ENCODE results near the gene CCDC190. TPM values are rescaled to one million over a fixed set of nuclear protein-coding genes. Genes with fewer than 3 reads are reported as not detected.

CCDC190 gene
- total and polyA plus RNA-seq, 2 experiments from 2014 or later = not detected

- Histone ChIP-seq H2AFZ (peak overlapping the region; percentile 43; the same call in 1 of the 2 replicates), H3K27ac (ENCODE audit: low read depth) (no peak overlapping the region), H3K79me2 (replicated peaks; ENCODE audit: insufficient read depth) (no peaks in the 10 kb centered on the region), H3K9me2 (ENCODE audit: insufficient read depth) (no peaks in the 10 kb centered on the region), H3K27me3 (ENCODE audit: insufficient read depth) (no peaks in the 10 kb centered on the region), H4K20me1 (replicated peaks; ENCODE audit: insufficient read depth) (no peaks in the 10 kb centered on the region), H3K4me3 (no peak overlapping the region), H3K36me3 (ENCODE audit: insufficient read depth) (no peaks in the 10 kb centered on the region), H3K4me1 (ENCODE audit: insufficient read depth) (no peaks in the 10 kb centered on the region), H3F3A (replicated peaks; ENCODE audit: low read depth) (no peaks in the 10 kb centered on the region), H3K4me2 (no peak overlapping the region)
- Mint-ChIP-seq H3K9me3 (no peaks in the 10 kb centered on the region), H3K4me1 (no peaks in the 10 kb centered on the region; the same call in 2 of the 3 replicates), H3K27me3 (ENCODE audit: insufficient read depth, low read depth, poor library complexity) (no peaks in the 10 kb centered on the region), H3K36me3 (ENCODE audit: low read depth) (no peaks in the 10 kb centered on the region), H3K4me3 (no peak overlapping the region), H3K27ac (no peak overlapping the region)
- DNase-seq (ENCODE audit: low spot score) = no peak
- TF ChIP-seq ZNF331 (CRISPR knock-in tag; IDR thresholded peaks at IDR 0.05; ENCODE audit: low read depth) (no peak), STAT1 (IDR thresholded peaks at IDR 0.05; ENCODE audit: unreplicated experiment) (no peak), ZNF114 (CRISPR knock-in tag; IDR thresholded peaks at IDR 0.05) (no peak), EZH2 (IDR thresholded peaks at IDR 0.05; ENCODE audit: low read depth, unreplicated experiment) (no peak), JUNB (IDR thresholded peaks at IDR 0.05; ENCODE audit: unreplicated experiment) (no peak), REST (IDR thresholded peaks at IDR 0.05; ENCODE audit: unreplicated experiment) (no peak), POLR2AphosphoS5 (IDR thresholded peaks at IDR 0.05; ENCODE audit: low read depth) (no peak)
- TF ChIP-seq, protein P1, sequence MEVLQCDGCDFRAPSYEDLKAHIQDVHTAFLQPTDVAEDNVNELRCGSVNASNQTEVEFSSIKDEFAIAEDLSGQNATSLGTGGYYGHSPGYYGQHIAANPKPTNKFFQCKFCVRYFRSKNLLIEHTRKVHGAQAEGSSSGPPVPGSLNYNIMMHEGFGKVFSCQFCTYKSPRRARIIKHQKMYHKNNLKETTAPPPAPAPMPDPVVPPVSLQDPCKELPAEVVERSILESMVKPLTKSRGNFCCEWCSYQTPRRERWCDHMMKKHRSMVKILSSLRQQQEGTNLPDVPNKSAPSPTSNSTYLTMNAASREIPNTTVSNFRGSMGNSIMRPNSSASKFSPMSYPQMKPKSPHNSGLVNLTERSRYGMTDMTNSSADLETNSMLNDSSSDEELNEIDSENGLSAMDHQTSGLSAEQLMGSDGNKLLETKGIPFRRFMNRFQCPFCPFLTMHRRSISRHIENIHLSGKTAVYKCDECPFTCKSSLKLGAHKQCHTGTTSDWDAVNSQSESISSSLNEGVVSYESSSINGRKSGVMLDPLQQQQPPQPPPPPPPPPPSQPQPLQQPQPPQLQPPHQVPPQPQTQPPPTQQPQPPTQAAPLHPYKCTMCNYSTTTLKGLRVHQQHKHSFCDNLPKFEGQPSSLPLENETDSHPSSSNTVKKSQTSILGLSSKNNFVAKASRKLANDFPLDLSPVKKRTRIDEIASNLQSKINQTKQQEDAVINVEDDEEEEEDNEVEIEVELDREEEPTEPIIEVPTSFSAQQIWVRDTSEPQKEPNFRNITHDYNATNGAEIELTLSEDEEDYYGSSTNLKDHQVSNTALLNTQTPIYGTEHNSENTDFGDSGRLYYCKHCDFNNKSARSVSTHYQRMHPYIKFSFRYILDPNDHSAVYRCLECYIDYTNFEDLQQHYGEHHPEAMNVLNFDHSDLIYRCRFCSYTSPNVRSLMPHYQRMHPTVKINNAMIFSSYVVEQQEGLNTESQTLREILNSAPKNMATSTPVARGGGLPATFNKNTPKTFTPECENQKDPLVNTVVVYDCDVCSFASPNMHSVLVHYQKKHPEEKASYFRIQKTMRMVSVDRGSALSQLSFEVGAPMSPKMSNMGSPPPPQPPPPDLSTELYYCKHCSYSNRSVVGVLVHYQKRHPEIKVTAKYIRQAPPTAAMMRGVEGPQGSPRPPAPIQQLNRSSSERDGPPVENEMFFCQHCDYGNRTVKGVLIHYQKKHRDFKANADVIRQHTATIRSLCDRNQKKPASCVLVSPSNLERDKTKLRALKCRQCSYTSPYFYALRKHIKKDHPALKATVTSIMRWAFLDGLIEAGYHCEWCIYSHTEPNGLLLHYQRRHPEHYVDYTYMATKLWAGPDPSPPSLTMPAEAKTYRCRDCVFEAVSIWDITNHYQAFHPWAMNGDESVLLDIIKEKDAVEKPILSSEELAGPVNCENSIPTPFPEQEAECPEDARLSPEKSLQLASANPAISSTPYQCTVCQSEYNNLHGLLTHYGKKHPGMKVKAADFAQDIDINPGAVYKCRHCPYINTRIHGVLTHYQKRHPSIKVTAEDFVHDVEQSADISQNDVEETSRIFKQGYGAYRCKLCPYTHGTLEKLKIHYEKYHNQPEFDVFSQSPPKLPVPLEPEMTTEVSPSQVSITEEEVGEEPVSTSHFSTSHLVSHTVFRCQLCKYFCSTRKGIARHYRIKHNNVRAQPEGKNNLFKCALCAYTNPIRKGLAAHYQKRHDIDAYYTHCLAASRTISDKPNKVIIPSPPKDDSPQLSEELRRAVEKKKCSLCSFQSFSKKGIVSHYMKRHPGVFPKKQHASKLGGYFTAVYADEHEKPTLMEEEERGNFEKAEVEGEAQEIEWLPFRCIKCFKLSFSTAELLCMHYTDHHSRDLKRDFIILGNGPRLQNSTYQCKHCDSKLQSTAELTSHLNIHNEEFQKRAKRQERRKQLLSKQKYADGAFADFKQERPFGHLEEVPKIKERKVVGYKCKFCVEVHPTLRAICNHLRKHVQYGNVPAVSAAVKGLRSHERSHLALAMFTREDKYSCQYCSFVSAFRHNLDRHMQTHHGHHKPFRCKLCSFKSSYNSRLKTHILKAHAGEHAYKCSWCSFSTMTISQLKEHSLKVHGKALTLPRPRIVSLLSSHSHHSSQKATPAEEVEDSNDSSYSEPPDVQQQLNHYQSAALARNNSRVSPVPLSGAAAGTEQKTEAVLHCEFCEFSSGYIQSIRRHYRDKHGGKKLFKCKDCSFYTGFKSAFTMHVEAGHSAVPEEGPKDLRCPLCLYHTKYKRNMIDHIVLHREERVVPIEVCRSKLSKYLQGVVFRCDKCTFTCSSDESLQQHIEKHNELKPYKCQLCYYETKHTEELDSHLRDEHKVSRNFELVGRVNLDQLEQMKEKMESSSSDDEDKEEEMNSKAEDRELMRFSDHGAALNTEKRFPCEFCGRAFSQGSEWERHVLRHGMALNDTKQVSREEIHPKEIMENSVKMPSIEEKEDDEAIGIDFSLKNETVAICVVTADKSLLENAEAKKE (CRISPR knock-in tag; IDR thresholded peaks at IDR 0.05) = no peak
- TF ChIP-seq, protein P2, sequence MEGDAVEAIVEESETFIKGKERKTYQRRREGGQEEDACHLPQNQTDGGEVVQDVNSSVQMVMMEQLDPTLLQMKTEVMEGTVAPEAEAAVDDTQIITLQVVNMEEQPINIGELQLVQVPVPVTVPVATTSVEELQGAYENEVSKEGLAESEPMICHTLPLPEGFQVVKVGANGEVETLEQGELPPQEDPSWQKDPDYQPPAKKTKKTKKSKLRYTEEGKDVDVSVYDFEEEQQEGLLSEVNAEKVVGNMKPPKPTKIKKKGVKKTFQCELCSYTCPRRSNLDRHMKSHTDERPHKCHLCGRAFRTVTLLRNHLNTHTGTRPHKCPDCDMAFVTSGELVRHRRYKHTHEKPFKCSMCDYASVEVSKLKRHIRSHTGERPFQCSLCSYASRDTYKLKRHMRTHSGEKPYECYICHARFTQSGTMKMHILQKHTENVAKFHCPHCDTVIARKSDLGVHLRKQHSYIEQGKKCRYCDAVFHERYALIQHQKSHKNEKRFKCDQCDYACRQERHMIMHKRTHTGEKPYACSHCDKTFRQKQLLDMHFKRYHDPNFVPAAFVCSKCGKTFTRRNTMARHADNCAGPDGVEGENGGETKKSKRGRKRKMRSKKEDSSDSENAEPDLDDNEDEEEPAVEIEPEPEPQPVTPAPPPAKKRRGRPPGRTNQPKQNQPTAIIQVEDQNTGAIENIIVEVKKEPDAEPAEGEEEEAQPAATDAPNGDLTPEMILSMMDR (conservative IDR thresholded peaks at IDR 0.05; ENCODE audit: low read depth in 2 of 2) = no peak
- ATAC-seq = no peak
These were observed 650 bp upstream of the CCDC190 start for GRCh38 chr1:162861625-162862024.
